GM12878 (cell line): Measurements from ENCODE around the gene SUN5. TPM values are rescaled to one million over a fixed set of nuclear protein-coding genes. Genes with fewer than 3 reads are reported as not detected.

Experiments used
- NR2C2 ChIP-seq: IDR thresholded peaks from 2 replicates; pipeline ENCODE4 v1.6.1; 2011; ENCODE audit warnings: borderline replicate concordance, low read depth; ENCODE audit not compliant: control insufficient read depth, insufficient read length
- PAX8 ChIP-seq: fragments of 450-650 bp; IDR thresholded peaks from 2 replicates; pipeline ENCODE4 v1.6.1; 2017; ENCODE audit warnings: mild to moderate bottlenecking, moderate library complexity
- POLR2A ChIP-seq: IDR thresholded peaks from 2 replicates; pipeline ENCODE4 v1.6.1; 2011; ENCODE audit warnings: low read depth, mild to moderate bottlenecking, low read length
- SRF ChIP-seq, 2 experiments: IDR thresholded peaks; 2 replicates each; pipeline ENCODE4 v1.6.1; 2011; ENCODE audit warnings: low read depth in 2 of 2, low read length in 2 of 2, mild to moderate bottlenecking in 1 of 2, moderate library complexity in 1 of 2
- polyA plus RNA-seq, 11 experiments: library from polyadenylated mRNA; depleted of rRNA in 4 of 11; unstranded in 6 of 11; stranded (reverse) in 5 of 11; fragments of >200 nt; fragmentation: Nextera tagmentation in 4 of 11; fragmentation: Illumina TruSeq in 1 of 11; extraction: Ambion mirVana in 4 of 11; extraction: Trizol in 1 of 11; gene quantifications; 1 replicate in 1 of 11; 2 replicates in 10 of 11; pipeline versions ENCODE4 v1.2.1 to v1.2.3, GENCODE V29; 2011 to 2016; ENCODE audit warnings: inconsistent platforms in 2 of 11, missing spikeins in 2 of 11, low read depth in 1 of 11
- total RNA-seq, 4 experiments: library from RNA; depleted of rRNA in 3 of 4; stranded (reverse); fragments of >200 nt in 3 of 4; fragmentation: Illumina TruSeq in 1 of 4; extraction: Trizol in 1 of 4; gene quantifications; 2 replicates each; pipeline versions ENCODE4 v1.2.1 to v1.2.3, GENCODE V29; 2013 to 2021
- TF ChIP-seq, protein P1 (sequence below): IDR thresholded peaks from 2 replicates; pipeline ENCODE4 v1.6.1; 2012; ENCODE audit warnings: low read depth, low read length, improper control_type of control experiment
- TF ChIP-seq, protein P2 (sequence below): IDR thresholded peaks from 2 replicates; pipeline ENCODE4 v1.6.1; 2012; ENCODE audit warnings: mild to moderate bottlenecking, low read depth, low read length
- TF ChIP-seq, protein P3 (sequence below): fragments of 450-650 bp; IDR thresholded peaks from 2 replicates; pipeline ENCODE4 v1.6.1; 2018; ENCODE audit warnings: mild to moderate bottlenecking, low read depth, moderate library complexity; ENCODE audit not compliant: partially characterized antibody

Gene SUN5
- total and polyA plus RNA-seq, 10 of the 15 experiments (the other 5 are each of a cell fraction or from before 2014, with no cell fraction given) = not detected

- TF ChIP-seq, protein P1, sequence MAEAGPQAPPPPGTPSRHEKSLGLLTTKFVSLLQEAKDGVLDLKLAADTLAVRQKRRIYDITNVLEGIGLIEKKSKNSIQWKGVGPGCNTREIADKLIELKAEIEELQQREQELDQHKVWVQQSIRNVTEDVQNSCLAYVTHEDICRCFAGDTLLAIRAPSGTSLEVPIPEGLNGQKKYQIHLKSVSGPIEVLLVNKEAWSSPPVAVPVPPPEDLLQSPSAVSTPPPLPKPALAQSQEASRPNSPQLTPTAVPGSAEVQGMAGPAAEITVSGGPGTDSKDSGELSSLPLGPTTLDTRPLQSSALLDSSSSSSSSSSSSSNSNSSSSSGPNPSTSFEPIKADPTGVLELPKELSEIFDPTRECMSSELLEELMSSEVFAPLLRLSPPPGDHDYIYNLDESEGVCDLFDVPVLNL = no peak
- TF ChIP-seq NR2C2 (no peak), PAX8 (no peak), SRF (IDR thresholded peaks at IDR 0.05; ENCODE audit: low read depth in 2 of 2, low read length in 2 of 2) (no peak), POLR2A (no peak)
- TF ChIP-seq, protein P2, sequence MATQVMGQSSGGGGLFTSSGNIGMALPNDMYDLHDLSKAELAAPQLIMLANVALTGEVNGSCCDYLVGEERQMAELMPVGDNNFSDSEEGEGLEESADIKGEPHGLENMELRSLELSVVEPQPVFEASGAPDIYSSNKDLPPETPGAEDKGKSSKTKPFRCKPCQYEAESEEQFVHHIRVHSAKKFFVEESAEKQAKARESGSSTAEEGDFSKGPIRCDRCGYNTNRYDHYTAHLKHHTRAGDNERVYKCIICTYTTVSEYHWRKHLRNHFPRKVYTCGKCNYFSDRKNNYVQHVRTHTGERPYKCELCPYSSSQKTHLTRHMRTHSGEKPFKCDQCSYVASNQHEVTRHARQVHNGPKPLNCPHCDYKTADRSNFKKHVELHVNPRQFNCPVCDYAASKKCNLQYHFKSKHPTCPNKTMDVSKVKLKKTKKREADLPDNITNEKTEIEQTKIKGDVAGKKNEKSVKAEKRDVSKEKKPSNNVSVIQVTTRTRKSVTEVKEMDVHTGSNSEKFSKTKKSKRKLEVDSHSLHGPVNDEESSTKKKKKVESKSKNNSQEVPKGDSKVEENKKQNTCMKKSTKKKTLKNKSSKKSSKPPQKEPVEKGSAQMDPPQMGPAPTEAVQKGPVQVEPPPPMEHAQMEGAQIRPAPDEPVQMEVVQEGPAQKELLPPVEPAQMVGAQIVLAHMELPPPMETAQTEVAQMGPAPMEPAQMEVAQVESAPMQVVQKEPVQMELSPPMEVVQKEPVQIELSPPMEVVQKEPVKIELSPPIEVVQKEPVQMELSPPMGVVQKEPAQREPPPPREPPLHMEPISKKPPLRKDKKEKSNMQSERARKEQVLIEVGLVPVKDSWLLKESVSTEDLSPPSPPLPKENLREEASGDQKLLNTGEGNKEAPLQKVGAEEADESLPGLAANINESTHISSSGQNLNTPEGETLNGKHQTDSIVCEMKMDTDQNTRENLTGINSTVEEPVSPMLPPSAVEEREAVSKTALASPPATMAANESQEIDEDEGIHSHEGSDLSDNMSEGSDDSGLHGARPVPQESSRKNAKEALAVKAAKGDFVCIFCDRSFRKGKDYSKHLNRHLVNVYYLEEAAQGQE = no peak
- TF ChIP-seq, protein P3, sequence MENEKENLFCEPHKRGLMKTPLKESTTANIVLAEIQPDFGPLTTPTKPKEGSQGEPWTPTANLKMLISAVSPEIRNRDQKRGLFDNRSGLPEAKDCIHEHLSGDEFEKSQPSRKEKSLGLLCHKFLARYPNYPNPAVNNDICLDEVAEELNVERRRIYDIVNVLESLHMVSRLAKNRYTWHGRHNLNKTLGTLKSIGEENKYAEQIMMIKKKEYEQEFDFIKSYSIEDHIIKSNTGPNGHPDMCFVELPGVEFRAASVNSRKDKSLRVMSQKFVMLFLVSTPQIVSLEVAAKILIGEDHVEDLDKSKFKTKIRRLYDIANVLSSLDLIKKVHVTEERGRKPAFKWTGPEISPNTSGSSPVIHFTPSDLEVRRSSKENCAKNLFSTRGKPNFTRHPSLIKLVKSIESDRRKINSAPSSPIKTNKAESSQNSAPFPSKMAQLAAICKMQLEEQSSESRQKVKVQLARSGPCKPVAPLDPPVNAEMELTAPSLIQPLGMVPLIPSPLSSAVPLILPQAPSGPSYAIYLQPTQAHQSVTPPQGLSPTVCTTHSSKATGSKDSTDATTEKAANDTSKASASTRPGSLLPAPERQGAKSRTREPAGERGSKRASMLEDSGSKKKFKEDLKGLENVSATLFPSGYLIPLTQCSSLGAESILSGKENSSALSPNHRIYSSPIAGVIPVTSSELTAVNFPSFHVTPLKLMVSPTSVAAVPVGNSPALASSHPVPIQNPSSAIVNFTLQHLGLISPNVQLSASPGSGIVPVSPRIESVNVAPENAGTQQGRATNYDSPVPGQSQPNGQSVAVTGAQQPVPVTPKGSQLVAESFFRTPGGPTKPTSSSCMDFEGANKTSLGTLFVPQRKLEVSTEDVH = no peak
Measured at GRCh38 chr20:32986331-32986966, 17.8 kb downstream of the SUN5 start (continued).
